HepG2 (cell line): ENCODE data around the gene HID1. TPM values are rescaled to one million over a fixed set of nuclear protein-coding genes. Genes with fewer than 3 reads are reported as not detected.

ENCODE experiments used
- CCDC6 ChIP-seq: sonication (generic); formaldehyde crosslinking; IDR thresholded peaks from 2 replicates; pipeline ENCODE4 v1.8.1; 2022; ENCODE audit warnings: mild to moderate bottlenecking, missing genetic modification reagents, moderate library complexity
- ISL2 ChIP-seq: sonication (generic); formaldehyde crosslinking; IDR thresholded peaks from 2 replicates; pipeline ENCODE4 v1.5.0; 2020; ENCODE audit warnings: missing genetic modification reagents
- MYNN ChIP-seq: sonication (generic); formaldehyde crosslinking; IDR thresholded peaks from 2 replicates; pipeline ENCODE4 v1.4.0; 2020; ENCODE audit warnings: mild to moderate bottlenecking, low read depth, missing genetic modification reagents
- NKX3-1 ChIP-seq: sonication (generic); formaldehyde crosslinking; IDR thresholded peaks from 2 replicates; pipeline ENCODE4 v1.5.0; 2020; ENCODE audit warnings: missing genetic modification reagents
- SALL1 ChIP-seq: sonication (generic); formaldehyde crosslinking; IDR thresholded peaks from 2 replicates; pipeline ENCODE4 v1.8.0; 2022; ENCODE audit warnings: mild to moderate bottlenecking, missing genetic modification reagents
- SNAI1 ChIP-seq: sonication (generic); formaldehyde crosslinking; IDR thresholded peaks from 2 replicates; pipeline ENCODE4 v1.5.0; 2020; ENCODE audit warnings: mild to moderate bottlenecking, missing genetic modification reagents, borderline replicate concordance
- TEAD3 ChIP-seq: optimal IDR thresholded peaks from 2 replicates; pipeline ENCODE3; 2016; ENCODE audit warnings: borderline replicate concordance
- TGIF2 ChIP-seq: IDR thresholded peaks from 2 replicates; pipeline ENCODE4 v1.6.1; 2016; ENCODE audit warnings: control low read depth, missing compliant biosample characterization
- XRCC5 ChIP-seq: fragments of 200-400 bp; formaldehyde crosslinking; optimal IDR thresholded peaks from 2 replicates; pipeline ENCODE3; 2017; ENCODE audit warnings: mild to moderate bottlenecking, low read length
- YEATS4 ChIP-seq: sonication (generic); formaldehyde crosslinking; IDR thresholded peaks from 2 replicates; pipeline ENCODE4 v1.4.0; 2020; ENCODE audit warnings: missing genetic modification reagents, borderline replicate concordance
- ZBTB20 ChIP-seq: sonication (generic); formaldehyde crosslinking; IDR thresholded peaks from 2 replicates; pipeline ENCODE4 v1.8.1; 2023; ENCODE audit warnings: missing genetic modification reagents, low read depth, mild to moderate bottlenecking, borderline replicate concordance
- ZEB1 ChIP-seq: IDR thresholded peaks from 2 replicates; pipeline ENCODE4 v1.6.1; 2012; ENCODE audit warnings: mild to moderate bottlenecking, low read depth, inconsistent platforms; ENCODE audit not compliant: insufficient replicate concordance
- ZKSCAN1 ChIP-seq: fragments of 150-350 bp; IDR thresholded peaks from 2 replicates; pipeline ENCODE4 v1.6.1; 2014; ENCODE audit warnings: low read length
- ZMYM4 ChIP-seq: sonication (generic); formaldehyde crosslinking; IDR thresholded peaks from 2 replicates; pipeline ENCODE4 v1.8.1; 2023; ENCODE audit warnings: mild to moderate bottlenecking, missing genetic modification reagents
- ZNF34 ChIP-seq: sonication (generic); formaldehyde crosslinking; IDR thresholded peaks from 2 replicates; pipeline ENCODE4 v1.4.0; 2020; ENCODE audit warnings: mild to moderate bottlenecking, missing genetic modification reagents, borderline replicate concordance
- ZSCAN25 ChIP-seq: sonication (generic); formaldehyde crosslinking; IDR thresholded peaks from 2 replicates; pipeline ENCODE4 v1.8.0; 2022; ENCODE audit warnings: mild to moderate bottlenecking, missing genetic modification reagents
- ZSCAN9 ChIP-seq: IDR thresholded peaks from 2 replicates; pipeline ENCODE4 v1.6.1; 2016; ENCODE audit warnings: borderline replicate concordance
- polyA plus RNA-seq, 8 experiments: library from polyadenylated mRNA; depleted of rRNA in 3 of 8; stranded (reverse) in 7 of 8; unstranded in 1 of 8; fragments of >200 nt; fragmentation: Illumina TruSeq in 4 of 8; extraction: Trizol in 4 of 8; gene quantifications; 2 replicates each; pipeline versions ENCODE4 v1.2.1 to v1.2.3, GENCODE V29; 2011 to 2016; ENCODE audit warnings: low read depth in 4 of 8, missing spikeins in 1 of 8, mixed read lengths in 1 of 8; ENCODE audit not compliant: insufficient read depth in 1 of 8
- total RNA-seq, 5 experiments: library from RNA; depleted of rRNA; stranded (reverse); fragments of >200 nt; fragmentation: Illumina TruSeq; extraction: Trizol; gene quantifications; 2 replicates each; pipeline ENCODE4 v1.2.3, GENCODE V29; 2016; ENCODE audit warnings: low read depth in 1 of 5
- TF ChIP-seq, protein P1 (sequence below): sonication (generic); formaldehyde crosslinking; IDR thresholded peaks from 2 replicates; pipeline ENCODE4 v1.4.0; 2020; ENCODE audit warnings: missing genetic modification reagents, borderline replicate concordance
- TF ChIP-seq, protein P2 (sequence below): IDR thresholded peaks from 2 replicates; pipeline ENCODE4 v1.6.1; 2016
- TF ChIP-seq, protein P3 (sequence below): sonication (generic); formaldehyde crosslinking; IDR thresholded peaks from 2 replicates; pipeline ENCODE4 v1.5.0; 2020; ENCODE audit warnings: mild to moderate bottlenecking, missing genetic modification reagents

Gene HID1
- total and polyA plus RNA-seq, 2 of the 13 experiments (the other 11 are each of a cell fraction or from before 2014, with no cell fraction given): 2.1 to 10.6 TPM

DNA sequence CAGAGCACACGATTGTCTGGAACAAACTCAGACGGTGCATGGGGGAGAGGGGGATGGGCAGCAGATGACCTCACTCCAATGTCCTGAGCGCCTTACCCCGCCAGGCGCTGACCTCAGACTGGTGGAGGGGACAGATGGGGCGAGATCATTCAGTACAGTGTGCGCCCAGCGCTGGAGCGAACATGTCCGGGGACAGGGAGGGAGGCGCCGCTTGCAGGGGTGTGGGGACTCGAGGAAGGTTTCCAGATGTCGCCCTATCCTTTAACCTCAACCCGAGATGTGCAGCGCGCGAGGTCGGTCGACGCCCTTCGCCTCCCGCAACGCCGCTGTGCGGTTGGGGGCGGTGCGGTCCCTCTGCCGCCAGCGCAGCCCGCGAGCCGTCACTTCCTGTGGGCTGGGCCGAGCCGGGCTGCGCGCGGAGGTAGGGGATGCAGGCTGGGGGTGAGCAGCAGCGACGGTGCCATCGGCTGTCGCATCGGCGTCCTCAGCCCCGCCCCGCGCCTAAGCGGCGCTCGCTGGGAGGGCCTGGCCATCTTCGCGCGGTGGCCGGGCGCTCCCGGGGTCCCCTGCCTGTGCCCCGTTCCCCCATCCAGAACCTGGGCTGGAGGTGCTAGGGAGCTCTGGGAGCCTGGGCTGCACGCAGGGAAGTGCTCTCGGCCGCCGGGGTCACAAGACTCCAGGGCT, 9.6 kb upstream of the HID1 start (continued):
- peak; percentile 86 for TF ChIP-seq YEATS4 (CRISPR knock-in tag)
- no peak for TF ChIP-seq ZKSCAN1
- TF ChIP-seq SNAI1: no peak
- TF ChIP-seq, protein P1, sequence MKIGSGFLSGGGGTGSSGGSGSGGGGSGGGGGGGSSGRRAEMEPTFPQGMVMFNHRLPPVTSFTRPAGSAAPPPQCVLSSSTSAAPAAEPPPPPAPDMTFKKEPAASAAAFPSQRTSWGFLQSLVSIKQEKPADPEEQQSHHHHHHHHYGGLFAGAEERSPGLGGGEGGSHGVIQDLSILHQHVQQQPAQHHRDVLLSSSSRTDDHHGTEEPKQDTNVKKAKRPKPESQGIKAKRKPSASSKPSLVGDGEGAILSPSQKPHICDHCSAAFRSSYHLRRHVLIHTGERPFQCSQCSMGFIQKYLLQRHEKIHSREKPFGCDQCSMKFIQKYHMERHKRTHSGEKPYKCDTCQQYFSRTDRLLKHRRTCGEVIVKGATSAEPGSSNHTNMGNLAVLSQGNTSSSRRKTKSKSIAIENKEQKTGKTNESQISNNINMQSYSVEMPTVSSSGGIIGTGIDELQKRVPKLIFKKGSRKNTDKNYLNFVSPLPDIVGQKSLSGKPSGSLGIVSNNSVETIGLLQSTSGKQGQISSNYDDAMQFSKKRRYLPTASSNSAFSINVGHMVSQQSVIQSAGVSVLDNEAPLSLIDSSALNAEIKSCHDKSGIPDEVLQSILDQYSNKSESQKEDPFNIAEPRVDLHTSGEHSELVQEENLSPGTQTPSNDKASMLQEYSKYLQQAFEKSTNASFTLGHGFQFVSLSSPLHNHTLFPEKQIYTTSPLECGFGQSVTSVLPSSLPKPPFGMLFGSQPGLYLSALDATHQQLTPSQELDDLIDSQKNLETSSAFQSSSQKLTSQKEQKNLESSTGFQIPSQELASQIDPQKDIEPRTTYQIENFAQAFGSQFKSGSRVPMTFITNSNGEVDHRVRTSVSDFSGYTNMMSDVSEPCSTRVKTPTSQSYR (CRISPR knock-in tag): peak; percentile 75
- TF ChIP-seq ZNF34 (CRISPR knock-in tag): peak; percentile 61; the same call in 1 of the 2 replicates
- TF ChIP-seq ZEB1: no peak
- TF ChIP-seq MYNN: peak; percentile 11; the same call in 1 of the 2 replicates
- TF ChIP-seq NKX3-1: no peak
- TF ChIP-seq CCDC6 (CRISPR knock-in tag): peak; percentile 95
- TF ChIP-seq ZMYM4: peak; percentile 90
- TF ChIP-seq, protein P2, sequence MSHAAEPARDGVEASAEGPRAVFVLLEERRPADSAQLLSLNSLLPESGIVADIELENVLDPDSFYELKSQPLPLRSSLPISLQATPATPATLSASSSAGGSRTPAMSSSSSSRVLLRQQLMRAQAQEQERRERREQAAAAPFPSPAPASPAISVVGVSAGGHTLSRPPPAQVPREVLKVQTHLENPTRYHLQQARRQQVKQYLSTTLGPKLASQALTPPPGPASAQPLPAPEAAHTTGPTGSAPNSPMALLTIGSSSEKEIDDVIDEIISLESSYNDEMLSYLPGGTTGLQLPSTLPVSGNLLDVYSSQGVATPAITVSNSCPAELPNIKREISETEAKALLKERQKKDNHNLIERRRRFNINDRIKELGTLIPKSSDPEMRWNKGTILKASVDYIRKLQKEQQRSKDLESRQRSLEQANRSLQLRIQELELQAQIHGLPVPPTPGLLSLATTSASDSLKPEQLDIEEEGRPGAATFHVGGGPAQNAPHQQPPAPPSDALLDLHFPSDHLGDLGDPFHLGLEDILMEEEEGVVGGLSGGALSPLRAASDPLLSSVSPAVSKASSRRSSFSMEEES (CRISPR knock-in tag): no peak
- TF ChIP-seq TGIF2 (CRISPR knock-in tag): peak; percentile 35
- peak; percentile 71 for TF ChIP-seq ISL2
- TF ChIP-seq ZSCAN9: peak; percentile 79; the same call in 1 of the 2 replicates
- TF ChIP-seq, protein P3, sequence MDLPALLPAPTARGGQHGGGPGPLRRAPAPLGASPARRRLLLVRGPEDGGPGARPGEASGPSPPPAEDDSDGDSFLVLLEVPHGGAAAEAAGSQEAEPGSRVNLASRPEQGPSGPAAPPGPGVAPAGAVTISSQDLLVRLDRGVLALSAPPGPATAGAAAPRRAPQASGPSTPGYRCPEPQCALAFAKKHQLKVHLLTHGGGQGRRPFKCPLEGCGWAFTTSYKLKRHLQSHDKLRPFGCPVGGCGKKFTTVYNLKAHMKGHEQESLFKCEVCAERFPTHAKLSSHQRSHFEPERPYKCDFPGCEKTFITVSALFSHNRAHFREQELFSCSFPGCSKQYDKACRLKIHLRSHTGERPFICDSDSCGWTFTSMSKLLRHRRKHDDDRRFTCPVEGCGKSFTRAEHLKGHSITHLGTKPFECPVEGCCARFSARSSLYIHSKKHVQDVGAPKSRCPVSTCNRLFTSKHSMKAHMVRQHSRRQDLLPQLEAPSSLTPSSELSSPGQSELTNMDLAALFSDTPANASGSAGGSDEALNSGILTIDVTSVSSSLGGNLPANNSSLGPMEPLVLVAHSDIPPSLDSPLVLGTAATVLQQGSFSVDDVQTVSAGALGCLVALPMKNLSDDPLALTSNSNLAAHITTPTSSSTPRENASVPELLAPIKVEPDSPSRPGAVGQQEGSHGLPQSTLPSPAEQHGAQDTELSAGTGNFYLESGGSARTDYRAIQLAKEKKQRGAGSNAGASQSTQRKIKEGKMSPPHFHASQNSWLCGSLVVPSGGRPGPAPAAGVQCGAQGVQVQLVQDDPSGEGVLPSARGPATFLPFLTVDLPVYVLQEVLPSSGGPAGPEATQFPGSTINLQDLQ (CRISPR knock-in tag): peak; percentile 94
- peak; percentile 51 for TF ChIP-seq XRCC5
- TF ChIP-seq ZSCAN25 (CRISPR knock-in tag): 0 out of 2 replicates have a peak, but pooled peaks have one; percentile 85
- peak; percentile 73 for TF ChIP-seq ZBTB20 (CRISPR knock-in tag)
- TF ChIP-seq TEAD3: peak; percentile 27
- peak; percentile 93 for TF ChIP-seq SALL1 (CRISPR knock-in tag)
